DOHH2 (cell line): ENCODE measurements around the gene DENND1A.
"Not testable (repeated sequence)": the region's sequence is repeated elsewhere in the genome, so short reads cannot be mapped to it uniquely, and the experiment has no call there.

Experiments
- EZH2phosphoT487 ChIP-seq: fragments of 200-600 bp; sonication (generic); IDR thresholded peaks from 2 replicates; pipeline ENCODE4 v1.6.1; 2017; ENCODE audit warnings: borderline replicate concordance, mild to moderate bottlenecking, antibody characterized with exemption, low read length, moderate library complexity, mixed read lengths
- TF ChIP-seq, protein P1 (sequence below): fragments of 200-600 bp; sonication (generic); IDR thresholded peaks from one replicate; pipeline ENCODE4 v1.5.1; 2014; ENCODE audit warnings: antibody characterized with exemption, mild to moderate bottlenecking, low read depth, low read length; ENCODE audit not compliant: poor library complexity, severe bottlenecking

DNA sequence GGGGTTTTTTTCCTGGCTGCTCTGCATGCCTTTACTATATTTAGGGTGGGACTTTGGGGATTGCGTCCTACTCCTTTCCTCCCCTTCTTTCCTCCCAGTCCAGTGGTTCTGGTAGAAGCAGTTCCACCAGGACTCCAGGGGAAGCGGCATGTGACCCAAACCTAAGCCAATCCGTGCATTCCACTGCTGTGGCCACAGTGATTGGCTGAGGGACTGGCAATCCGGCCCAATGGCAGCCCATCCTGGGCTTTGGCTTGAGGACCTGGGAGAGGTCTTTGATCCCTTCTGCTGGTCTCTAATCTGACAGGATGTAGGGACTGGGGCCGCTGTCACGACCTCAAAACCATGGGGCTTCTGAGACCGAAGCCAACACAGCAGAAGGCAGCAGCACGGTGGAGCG is 46.7 kb upstream of the DENND1A start:
- TF ChIP-seq, protein P1, sequence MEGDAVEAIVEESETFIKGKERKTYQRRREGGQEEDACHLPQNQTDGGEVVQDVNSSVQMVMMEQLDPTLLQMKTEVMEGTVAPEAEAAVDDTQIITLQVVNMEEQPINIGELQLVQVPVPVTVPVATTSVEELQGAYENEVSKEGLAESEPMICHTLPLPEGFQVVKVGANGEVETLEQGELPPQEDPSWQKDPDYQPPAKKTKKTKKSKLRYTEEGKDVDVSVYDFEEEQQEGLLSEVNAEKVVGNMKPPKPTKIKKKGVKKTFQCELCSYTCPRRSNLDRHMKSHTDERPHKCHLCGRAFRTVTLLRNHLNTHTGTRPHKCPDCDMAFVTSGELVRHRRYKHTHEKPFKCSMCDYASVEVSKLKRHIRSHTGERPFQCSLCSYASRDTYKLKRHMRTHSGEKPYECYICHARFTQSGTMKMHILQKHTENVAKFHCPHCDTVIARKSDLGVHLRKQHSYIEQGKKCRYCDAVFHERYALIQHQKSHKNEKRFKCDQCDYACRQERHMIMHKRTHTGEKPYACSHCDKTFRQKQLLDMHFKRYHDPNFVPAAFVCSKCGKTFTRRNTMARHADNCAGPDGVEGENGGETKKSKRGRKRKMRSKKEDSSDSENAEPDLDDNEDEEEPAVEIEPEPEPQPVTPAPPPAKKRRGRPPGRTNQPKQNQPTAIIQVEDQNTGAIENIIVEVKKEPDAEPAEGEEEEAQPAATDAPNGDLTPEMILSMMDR: not testable (repeated sequence)
- TF ChIP-seq EZH2phosphoT487: not testable (repeated sequence)
